Skeletal muscle tissue (tissue), 4 donors: ENCODE measurements around the gene RCC2. TPM values are rescaled to one million over a fixed set of nuclear protein-coding genes. Genes with fewer than 3 reads are reported as not detected.
A peak's percentile ranks its signal among the peaks of the same experiment; 100 is the strongest.

ENCODE experiments used
- H3K27ac ChIP-seq: one replicate; pipeline ENCODE4 v1.7.0; 2013; ENCODE audit warnings: mild to moderate bottlenecking, low read depth, low read length, inconsistent platforms
- H3K27me3 ChIP-seq, 3 donors: one replicate each; pipeline ENCODE4 v1.7.0; 2013; ENCODE audit warnings: low read length in 3 of 3; ENCODE audit not compliant: control insufficient read depth in 3 of 3, insufficient read depth in 3 of 3
- H3K36me3 ChIP-seq, 3 donors: one replicate each; pipeline ENCODE4 v1.7.0; 2013; ENCODE audit warnings: low read length in 3 of 3; ENCODE audit not compliant: control insufficient read depth in 3 of 3, insufficient read depth in 3 of 3
- H3K4me1 ChIP-seq, 3 donors: one replicate each; pipeline ENCODE4 v1.7.0; 2013; ENCODE audit warnings: low read length in 3 of 3, mild to moderate bottlenecking in 3 of 3; ENCODE audit not compliant: control insufficient read depth in 3 of 3, insufficient read depth in 3 of 3
- H3K4me3 ChIP-seq, 3 donors: one replicate each; pipeline ENCODE4 v1.7.0; 2013; ENCODE audit warnings: low read length in 3 of 3
- H3K9ac ChIP-seq, 3 donors: one replicate each; pipeline ENCODE4 v1.7.0; 2013; ENCODE audit warnings: low read length in 3 of 3, mild to moderate bottlenecking in 3 of 3, moderate library complexity in 2 of 3, low read depth in 1 of 3
- H3K9me3 ChIP-seq, 3 donors: one replicate each; pipeline ENCODE4 v1.7.0; 2013; ENCODE audit warnings: low read length in 3 of 3; ENCODE audit not compliant: control insufficient read depth in 3 of 3
- total RNA-seq: library from RNA; depleted of rRNA; stranded (reverse); fragments of >200 nt; gene quantifications from one replicate; pipeline ENCODE4 v1.2.3, GENCODE V29; 2014
- donor health status: Osteomylitis.

The RCC2 gene
- total RNA-seq, 1 donor from 2014 or later, result 20.4 TPM

GRCh38 chr1:17437260-17437579, 2.3 kb downstream of the RCC2 start:
- peak overlapping the region; percentile 68 to 81 (median 68) for H3K9ac ChIP-seq
- H3K27me3 ChIP-seq, result no peaks in the 10 kb centered on the region
- peak overlapping the region; percentile 67 to 75 (median 71) for H3K4me3 ChIP-seq
- no peaks in the 10 kb centered on the region for H3K9me3 ChIP-seq
- H3K27ac ChIP-seq, result peak overlapping the region; percentile 10
- H3K4me1 ChIP-seq, result peaks cover 19 to 32% (median 20%) of the 10 kb centered on the region in 3 donors
- H3K36me3 ChIP-seq, result peaks cover 0 to 6% (median 0%) of the 10 kb centered on the region in 3 donors

GRCh38 chr1:17436380-17437174, 2.9 kb downstream of the RCC2 start:
- peaks cover 0 to 6% (median 0%) of the 10 kb centered on the region in 3 donors for H3K36me3 ChIP-seq
- H3K4me3 ChIP-seq, result peak overlapping the region; percentile 67 to 75 (median 71)
- peak overlapping the region; percentile 68 to 81 (median 68) for H3K9ac ChIP-seq
- H3K9me3 ChIP-seq, result no peaks in the 10 kb centered on the region
- H3K27ac ChIP-seq, result peak overlapping the region; percentile 10
- no peaks in the 10 kb centered on the region for H3K27me3 ChIP-seq
- H3K4me1 ChIP-seq, result peaks cover 17 to 29% (median 19%) of the 10 kb centered on the region in 3 donors

- Histone ChIP-seq H3K4me3 (no peak overlapping the region), H3K4me1 (peaks cover 6 to 13% (median 9%) of the 10 kb centered on the region in 3 donors), H3K27ac (no peak overlapping the region), H3K9ac (no peak overlapping the region), H3K9me3 (no peaks in the 10 kb centered on the region), H3K36me3 (peaks cover 0 to 6% (median 0%) of the 10 kb centered on the region in 3 donors), H3K27me3 (no peaks in the 10 kb centered on the region)
Observed at GRCh38 chr1:17434601-17435000, 4.9 kb downstream of the RCC2 start.

- no peak overlapping the region for H3K9ac ChIP-seq
- peaks cover 6 to 13% (median 9%) of the 10 kb centered on the region in 3 donors for H3K4me1 ChIP-seq
- H3K27me3 ChIP-seq, result no peaks in the 10 kb centered on the region
- H3K27ac ChIP-seq, result no peak overlapping the region
- no peaks in the 10 kb centered on the region for H3K9me3 ChIP-seq
- no peak overlapping the region for H3K4me3 ChIP-seq
- peaks cover 0 to 7% (median under 1%) of the 10 kb centered on the region in 3 donors for H3K36me3 ChIP-seq
Observed at GRCh38 chr1:17434016-17434415, 5.5 kb downstream of the RCC2 start.

- H3K4me1 ChIP-seq, result peaks cover 3 to 13% (median 9%) of the 10 kb centered on the region in 3 donors
Observed at GRCh38 chr1:17433261-17433660, 6.2 kb downstream of the RCC2 start.

GRCh38 chr1:17432412-17432811, 7.1 kb downstream of the RCC2 start:
- H3K4me1 ChIP-seq, result peaks cover 3 to 13% (median 9%) of the 10 kb centered on the region in 3 donors
- no peak overlapping the region for H3K27ac ChIP-seq

More at GRCh38 chr1:17433261-17433660, 6.2 kb downstream of the RCC2 start:
- Histone ChIP-seq H3K4me3 (no peak overlapping the region), H3K27me3 (no peaks in the 10 kb centered on the region), H3K9me3 (no peaks in the 10 kb centered on the region), H3K9ac (no peak overlapping the region), H3K36me3 (peaks cover under 1 to 14% (median 8%) of the 10 kb centered on the region in 3 donors), H3K27ac (no peak overlapping the region)

GRCh38 chr1:17429183-17429582, 10.3 kb downstream of the RCC2 start:
- Histone ChIP-seq H3K4me3 (no peak overlapping the region), H3K27me3 (no peaks in the 10 kb centered on the region), H3K9me3 (no peaks in the 10 kb centered on the region), H3K4me1 (peaks cover 0 to 3% (median 0%) of the 10 kb centered on the region in 3 donors), H3K36me3 (peaks cover 32 to 44% (median 41%) of the 10 kb centered on the region in 3 donors), H3K27ac (no peak overlapping the region), H3K9ac (no peak overlapping the region)

More at GRCh38 chr1:17432412-17432811, 7.1 kb downstream of the RCC2 start:
- peaks cover 9 to 22% (median 13%) of the 10 kb centered on the region in 3 donors for H3K36me3 ChIP-seq
- H3K27me3 ChIP-seq, result no peaks in the 10 kb centered on the region
- H3K4me3 ChIP-seq, result no peak overlapping the region
- no peaks in the 10 kb centered on the region for H3K9me3 ChIP-seq
- no peak overlapping the region for H3K9ac ChIP-seq

GRCh38 chr1:17427696-17428660, 11.5 kb downstream of the RCC2 start:
- Histone ChIP-seq H3K36me3 (peaks cover 40 to 55% (median 48%) of the 10 kb centered on the region in 3 donors), H3K27me3 (no peaks in the 10 kb centered on the region), H3K4me3 (no peak overlapping the region), H3K4me1 (peaks cover 0 to 10% (median 0%) of the 10 kb centered on the region in 3 donors), H3K27ac (no peak overlapping the region), H3K9me3 (no peaks in the 10 kb centered on the region), H3K9ac (no peak overlapping the region)

- Histone ChIP-seq H3K4me3 (no peak overlapping the region), H3K9me3 (no peaks in the 10 kb centered on the region), H3K4me1 (peaks cover 0 to 11% (median 0%) of the 10 kb centered on the region in 3 donors), H3K27me3 (no peaks in the 10 kb centered on the region), H3K36me3 (peaks cover 45 to 66% (median 51%) of the 10 kb centered on the region in 3 donors), H3K27ac (no peak overlapping the region), H3K9ac (no peak overlapping the region)
Observed at GRCh38 chr1:17425806-17426600, 13.5 kb downstream of the RCC2 start.
